ENCODE results near the gene MAST1. TPM values are rescaled to one million over a fixed set of nuclear protein-coding genes. Genes with fewer than 3 reads are reported as not detected.

MAST1 gene
- total and polyA plus RNA-seq, 4 donors: 0.08 to 0.54 (median 0.23) TPM

DNA sequence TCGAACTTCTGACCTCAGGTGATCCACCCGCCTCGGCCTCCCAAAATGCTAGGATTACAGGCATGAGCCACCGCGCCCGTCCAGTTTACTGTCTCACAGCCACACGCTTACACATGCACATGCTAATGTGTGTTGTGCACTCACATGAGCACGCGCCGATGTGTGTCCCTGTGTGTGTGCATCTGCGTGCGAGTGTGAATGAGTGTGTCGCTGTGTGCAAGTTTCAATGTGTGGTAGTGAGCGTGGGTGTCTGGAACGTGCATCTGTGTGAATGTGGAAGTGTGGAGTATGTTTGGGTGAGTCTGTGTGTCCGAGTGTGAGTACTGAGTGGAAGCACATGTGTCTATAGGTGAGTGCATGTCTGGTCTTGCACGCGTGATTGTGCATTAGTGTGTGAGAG lies 4.2 kb downstream of the MAST1 start:
- Histone ChIP-seq H3K36me3 (ENCODE audit: control insufficient read depth in 4 of 4, insufficient read depth in 3 of 4, low read depth in 1 of 4, low read length in 3 of 4) (no peaks in the 10 kb centered on the region), H3K27ac (ENCODE audit: low read depth in 1 of 2, low read length in 2 of 2) (no peak overlapping the region), H3K27me3 (ENCODE audit: control insufficient read depth in 4 of 4, insufficient read depth in 4 of 4, low read length in 3 of 4) (peaks cover 0 to 17% (median 8%) of the 10 kb centered on the region in 4 donors), H3K9me3 (ENCODE audit: control insufficient read depth in 4 of 4, low read length in 3 of 4) (no peaks in the 10 kb centered on the region), H3K4me3 (ENCODE audit: low read depth in 1 of 3, low read length in 3 of 3) (no peak overlapping the region), H3K9ac (ENCODE audit: low read depth in 1 of 2, low read length in 2 of 2) (no peak overlapping the region), H3K4me1 (ENCODE audit: control insufficient read depth in 4 of 4, insufficient read depth in 4 of 4, low read length in 3 of 4) (peaks cover 0 to 6% (median 5%) of the 10 kb centered on the region in 4 donors)
- 91% methylated on average over 18 of the region's 18 CpGs for WGBS
- TF ChIP-seq, protein P1, sequence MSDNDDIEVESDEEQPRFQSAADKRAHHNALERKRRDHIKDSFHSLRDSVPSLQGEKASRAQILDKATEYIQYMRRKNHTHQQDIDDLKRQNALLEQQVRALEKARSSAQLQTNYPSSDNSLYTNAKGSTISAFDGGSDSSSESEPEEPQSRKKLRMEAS (IDR thresholded peaks at IDR 0.05): no peak
- TF ChIP-seq, protein P2, sequence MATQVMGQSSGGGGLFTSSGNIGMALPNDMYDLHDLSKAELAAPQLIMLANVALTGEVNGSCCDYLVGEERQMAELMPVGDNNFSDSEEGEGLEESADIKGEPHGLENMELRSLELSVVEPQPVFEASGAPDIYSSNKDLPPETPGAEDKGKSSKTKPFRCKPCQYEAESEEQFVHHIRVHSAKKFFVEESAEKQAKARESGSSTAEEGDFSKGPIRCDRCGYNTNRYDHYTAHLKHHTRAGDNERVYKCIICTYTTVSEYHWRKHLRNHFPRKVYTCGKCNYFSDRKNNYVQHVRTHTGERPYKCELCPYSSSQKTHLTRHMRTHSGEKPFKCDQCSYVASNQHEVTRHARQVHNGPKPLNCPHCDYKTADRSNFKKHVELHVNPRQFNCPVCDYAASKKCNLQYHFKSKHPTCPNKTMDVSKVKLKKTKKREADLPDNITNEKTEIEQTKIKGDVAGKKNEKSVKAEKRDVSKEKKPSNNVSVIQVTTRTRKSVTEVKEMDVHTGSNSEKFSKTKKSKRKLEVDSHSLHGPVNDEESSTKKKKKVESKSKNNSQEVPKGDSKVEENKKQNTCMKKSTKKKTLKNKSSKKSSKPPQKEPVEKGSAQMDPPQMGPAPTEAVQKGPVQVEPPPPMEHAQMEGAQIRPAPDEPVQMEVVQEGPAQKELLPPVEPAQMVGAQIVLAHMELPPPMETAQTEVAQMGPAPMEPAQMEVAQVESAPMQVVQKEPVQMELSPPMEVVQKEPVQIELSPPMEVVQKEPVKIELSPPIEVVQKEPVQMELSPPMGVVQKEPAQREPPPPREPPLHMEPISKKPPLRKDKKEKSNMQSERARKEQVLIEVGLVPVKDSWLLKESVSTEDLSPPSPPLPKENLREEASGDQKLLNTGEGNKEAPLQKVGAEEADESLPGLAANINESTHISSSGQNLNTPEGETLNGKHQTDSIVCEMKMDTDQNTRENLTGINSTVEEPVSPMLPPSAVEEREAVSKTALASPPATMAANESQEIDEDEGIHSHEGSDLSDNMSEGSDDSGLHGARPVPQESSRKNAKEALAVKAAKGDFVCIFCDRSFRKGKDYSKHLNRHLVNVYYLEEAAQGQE (IDR thresholded peaks at IDR 0.05): no peak
- TF ChIP-seq JUND (IDR thresholded peaks at IDR 0.05) (no peak), TAF1 (conservative IDR thresholded peaks at IDR 0.05) (no peak), YY1 (IDR thresholded peaks at IDR 0.05) (no peak), SP1 (IDR thresholded peaks at IDR 0.05) (no peak), HNF4G (IDR thresholded peaks at IDR 0.05) (no peak), GABPA (IDR thresholded peaks at IDR 0.05 in 1 of 2, conservative IDR thresholded peaks at IDR 0.05 in 1 of 2) (no peak), NR2F2 (IDR thresholded peaks at IDR 0.05) (no peak), HNF4A (conservative IDR thresholded peaks at IDR 0.05) (no peak), RAD21 (IDR thresholded peaks at IDR 0.05) (no peak)
- TF ChIP-seq, protein P3, sequence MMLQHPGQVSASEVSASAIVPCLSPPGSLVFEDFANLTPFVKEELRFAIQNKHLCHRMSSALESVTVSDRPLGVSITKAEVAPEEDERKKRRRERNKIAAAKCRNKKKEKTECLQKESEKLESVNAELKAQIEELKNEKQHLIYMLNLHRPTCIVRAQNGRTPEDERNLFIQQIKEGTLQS (IDR thresholded peaks at IDR 0.05): no peak
- no peak for DNase-seq (ENCODE audit: low spot score)

DNA sequence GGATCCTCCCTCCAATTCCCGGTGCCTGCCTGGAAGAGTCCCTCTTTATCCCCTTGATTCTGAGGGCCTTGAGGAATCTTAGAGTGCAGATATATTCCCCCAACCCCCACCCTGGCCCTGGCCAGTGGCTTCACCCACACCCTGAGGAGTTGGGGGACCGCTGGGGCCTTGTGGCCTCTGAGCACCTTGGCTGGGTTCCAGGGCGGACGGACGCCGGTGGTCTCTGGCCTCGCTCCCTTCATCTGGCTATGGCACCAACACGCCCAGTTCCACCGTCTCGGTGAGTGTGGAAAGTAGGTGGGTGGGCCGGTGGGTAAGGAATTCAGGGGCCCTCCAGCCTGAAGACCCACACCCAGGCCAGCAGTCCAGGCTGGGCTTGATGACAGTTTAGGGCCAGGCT lies 5.0 kb downstream of the MAST1 start:
- Histone ChIP-seq H3K9ac (ENCODE audit: low read depth in 1 of 2, low read length in 2 of 2) (no peak overlapping the region), H3K27me3 (ENCODE audit: control insufficient read depth in 4 of 4, insufficient read depth in 4 of 4, low read length in 3 of 4) (peaks cover 0 to 15% (median 7%) of the 10 kb centered on the region in 4 donors), H3K9me3 (ENCODE audit: control insufficient read depth in 4 of 4, low read length in 3 of 4) (no peaks in the 10 kb centered on the region), H3K4me3 (ENCODE audit: low read depth in 1 of 3, low read length in 3 of 3) (no peak overlapping the region), H3K27ac (ENCODE audit: low read depth in 1 of 2, low read length in 2 of 2) (no peak overlapping the region), H3K4me1 (ENCODE audit: control insufficient read depth in 4 of 4, insufficient read depth in 4 of 4, low read length in 3 of 4) (peaks cover 0 to 8% (median 6%) of the 10 kb centered on the region in 4 donors), H3K36me3 (ENCODE audit: control insufficient read depth in 4 of 4, insufficient read depth in 3 of 4, low read depth in 1 of 4, low read length in 3 of 4) (no peaks in the 10 kb centered on the region)
- WGBS: 82% methylated on average over 11 of the region's 11 CpGs
- DNase-seq (ENCODE audit: low spot score): no peak
- TF ChIP-seq EGR1 (IDR thresholded peaks at IDR 0.05; ENCODE audit: low read depth in 2 of 2) (no peak), GABPA (IDR thresholded peaks at IDR 0.05 in 1 of 2, conservative IDR thresholded peaks at IDR 0.05 in 1 of 2) (no peak), HNF4G (IDR thresholded peaks at IDR 0.05) (no peak), FOXA1 (IDR thresholded peaks at IDR 0.05) (no peak), TAF1 (conservative IDR thresholded peaks at IDR 0.05) (no peak)
- TF ChIP-seq, protein P1 (IDR thresholded peaks at IDR 0.05): no peak
- TF ChIP-seq, protein P4, sequence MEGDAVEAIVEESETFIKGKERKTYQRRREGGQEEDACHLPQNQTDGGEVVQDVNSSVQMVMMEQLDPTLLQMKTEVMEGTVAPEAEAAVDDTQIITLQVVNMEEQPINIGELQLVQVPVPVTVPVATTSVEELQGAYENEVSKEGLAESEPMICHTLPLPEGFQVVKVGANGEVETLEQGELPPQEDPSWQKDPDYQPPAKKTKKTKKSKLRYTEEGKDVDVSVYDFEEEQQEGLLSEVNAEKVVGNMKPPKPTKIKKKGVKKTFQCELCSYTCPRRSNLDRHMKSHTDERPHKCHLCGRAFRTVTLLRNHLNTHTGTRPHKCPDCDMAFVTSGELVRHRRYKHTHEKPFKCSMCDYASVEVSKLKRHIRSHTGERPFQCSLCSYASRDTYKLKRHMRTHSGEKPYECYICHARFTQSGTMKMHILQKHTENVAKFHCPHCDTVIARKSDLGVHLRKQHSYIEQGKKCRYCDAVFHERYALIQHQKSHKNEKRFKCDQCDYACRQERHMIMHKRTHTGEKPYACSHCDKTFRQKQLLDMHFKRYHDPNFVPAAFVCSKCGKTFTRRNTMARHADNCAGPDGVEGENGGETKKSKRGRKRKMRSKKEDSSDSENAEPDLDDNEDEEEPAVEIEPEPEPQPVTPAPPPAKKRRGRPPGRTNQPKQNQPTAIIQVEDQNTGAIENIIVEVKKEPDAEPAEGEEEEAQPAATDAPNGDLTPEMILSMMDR (IDR thresholded peaks at IDR 0.05; ENCODE audit: low read depth, low read length, missing input control): no peak
